K562 (cell line): ENCODE data around the gene HSPB1. TPM values are rescaled to one million over a fixed set of nuclear protein-coding genes. Genes with fewer than 3 reads are reported as not detected.

Experiments
- ARID1B ChIP-seq: fragments of 450-650 bp; IDR thresholded peaks from 2 replicates; pipeline ENCODE4 v1.6.1; 2016; ENCODE audit warnings: antibody characterized with exemption, mild to moderate bottlenecking, inconsistent platforms
- BMI1 ChIP-seq: fragments of 150-350 bp; IDR thresholded peaks from 2 replicates; pipeline ENCODE4 v1.6.1; 2014; ENCODE audit warnings: low read length
- CBX2 ChIP-seq: fragments of 200-600 bp; sonication (generic); IDR thresholded peaks from one replicate; pipeline ENCODE4 v1.6.1; 2012; ENCODE audit warnings: mild to moderate bottlenecking, low read length, inconsistent platforms; ENCODE audit not compliant: insufficient read depth, poor library complexity, severe bottlenecking
- ERF ChIP-seq: fragments of 450-650 bp; formaldehyde crosslinking; IDR thresholded peaks from 2 replicates; pipeline ENCODE4 v1.4.0; 2020; ENCODE audit warnings: mild to moderate bottlenecking, mixed read lengths
- FOXK2 ChIP-seq, 2 experiments: fragments of 450-650 bp; IDR thresholded peaks in 1 of 2; conservative IDR thresholded peaks in 1 of 2; 2 replicates each; pipeline ENCODE4 v1.6.1; 2016; ENCODE audit warnings: low read depth in 2 of 2, mild to moderate bottlenecking in 1 of 2
- HNRNPLL ChIP-seq: fragments of 200-400 bp; formaldehyde crosslinking; IDR thresholded peaks from 2 replicates; pipeline ENCODE4 v1.6.1; 2017; ENCODE audit warnings: low read length, low read depth, mild to moderate bottlenecking; ENCODE audit not compliant: poor library complexity, severe bottlenecking
- ILF3 ChIP-seq: fragments of 450-650 bp; IDR thresholded peaks from 2 replicates; pipeline ENCODE4 v1.6.1; 2018; ENCODE audit warnings: antibody characterized with exemption, mild to moderate bottlenecking, moderate library complexity, borderline replicate concordance
- KDM1A ChIP-seq, 2 experiments: fragments of 450-650 bp; IDR thresholded peaks; 2 replicates each; pipeline ENCODE4 v1.6.1; 2016; ENCODE audit warnings: mild to moderate bottlenecking in 2 of 2
- KLF6 ChIP-seq: fragments of 250-450 bp; sonication (Bioruptor Pico); IDR thresholded peaks from 2 replicates; pipeline ENCODE4 v1.4.0; 2020; ENCODE audit warnings: mild to moderate bottlenecking, moderate library complexity, borderline replicate concordance
- NCOA2 ChIP-seq, 2 experiments: fragments of 450-650 bp; IDR thresholded peaks; 2 replicates each; pipeline ENCODE4 v1.6.1; 2018; ENCODE audit warnings: mild to moderate bottlenecking in 2 of 2, moderate library complexity in 1 of 2; ENCODE audit not compliant: partially characterized antibody in 2 of 2
- POLR2H ChIP-seq: IDR thresholded peaks from 2 replicates; pipeline ENCODE4 v1.6.1; 2016; ENCODE audit warnings: missing genetic modification characterization, low read depth, mild to moderate bottlenecking, control low read depth, missing compliant biosample characterization, moderate library complexity
- PTTG1 ChIP-seq: fragments of 450-650 bp; IDR thresholded peaks from 2 replicates; pipeline ENCODE4 v1.6.1; 2016; ENCODE audit warnings: low read depth, mild to moderate bottlenecking, missing genetic modification characterization, missing compliant biosample characterization
- RAD51 ChIP-seq: fragments of 450-650 bp; IDR thresholded peaks from 2 replicates; pipeline ENCODE4 v1.7.1; 2016; ENCODE audit warnings: low read depth, mild to moderate bottlenecking, borderline replicate concordance
- RBM22 ChIP-seq: fragments of 200-400 bp; formaldehyde crosslinking; IDR thresholded peaks from 2 replicates; pipeline ENCODE4 v1.6.1; 2018; ENCODE audit warnings: low read length, low read depth; ENCODE audit not compliant: poor library complexity, severe bottlenecking
- TAF1 ChIP-seq: IDR thresholded peaks from 2 replicates; pipeline ENCODE4 v1.6.1; 2011; ENCODE audit warnings: mild to moderate bottlenecking, low read length, moderate library complexity; ENCODE audit not compliant: insufficient read depth, control insufficient read depth, severe bottlenecking; ENCODE audit errors: extremely low read depth
- ZBTB17 ChIP-seq: fragments of 450-650 bp; formaldehyde crosslinking; IDR thresholded peaks from 2 replicates; pipeline ENCODE4 v1.4.0; 2020; ENCODE audit warnings: mild to moderate bottlenecking
- ZNF232 ChIP-seq: sonication (generic); formaldehyde crosslinking; IDR thresholded peaks from 2 replicates; pipeline ENCODE4 v1.8.0; 2022; ENCODE audit warnings: mild to moderate bottlenecking, missing genetic modification reagents
- polyA plus RNA-seq, 8 experiments: library from polyadenylated mRNA; depleted of rRNA in 4 of 8; stranded (reverse) in 5 of 8; unstranded in 3 of 8; fragments of >200 nt; fragmentation: Nextera tagmentation in 2 of 8; fragmentation: Illumina TruSeq in 1 of 8; extraction: Ambion mirVana in 2 of 8; extraction: Trizol in 1 of 8; gene quantifications; 2 replicates each; pipeline versions ENCODE4 v1.2.1 to v1.2.3, GENCODE V29; 2011 to 2014; ENCODE audit warnings: inconsistent platforms in 1 of 8, missing spikeins in 1 of 8
- total RNA-seq, 7 experiments: library from RNA; depleted of rRNA in 6 of 7; stranded (reverse); fragments of >200 nt in 6 of 7; fragmentation: Illumina TruSeq in 2 of 7; extraction: Trizol in 2 of 7; gene quantifications; 2 replicates each; pipeline versions ENCODE4 v1.2.1 to v1.2.3, GENCODE V29; 2011 to 2021; ENCODE audit warnings: low replicate concordance in 1 of 7
- TF ChIP-seq, protein P1 (sequence below): sonication (generic); formaldehyde crosslinking; IDR thresholded peaks from 2 replicates; pipeline ENCODE4 v1.8.0; 2022; ENCODE audit warnings: missing genetic modification reagents, mild to moderate bottlenecking, borderline replicate concordance
- TF ChIP-seq, protein P2 (sequence below), 2 experiments: fragments of 450-650 bp; IDR thresholded peaks; 2 replicates each; pipeline ENCODE4 v1.6.1; 2016
- TF ChIP-seq, protein P3 (sequence below): fragments of 250-450 bp; sonication (Bioruptor Pico); IDR thresholded peaks from 2 replicates; pipeline ENCODE4 v1.9.0; 2021; ENCODE audit warnings: mild to moderate bottlenecking
- TF ChIP-seq, protein P4 (sequence below): sonication (generic); formaldehyde crosslinking; IDR thresholded peaks from 2 replicates; pipeline ENCODE4 v1.9.0; 2022; ENCODE audit warnings: mild to moderate bottlenecking, missing genetic modification reagents
- TF ChIP-seq, protein P5 (sequence below): fragments of 200-800 bp; sonication (Bioruptor generic); IDR thresholded peaks from 2 replicates; pipeline ENCODE4 v1.6.1; 2017; ENCODE audit warnings: missing genetic modification characterization, missing compliant biosample characterization

Gene HSPB1
- total and polyA plus RNA-seq, 9 of the 15 experiments (the other 6 are each of a cell fraction or from before 2014, with no cell fraction given): 27.1 to 522 (median 138) TPM

DNA sequence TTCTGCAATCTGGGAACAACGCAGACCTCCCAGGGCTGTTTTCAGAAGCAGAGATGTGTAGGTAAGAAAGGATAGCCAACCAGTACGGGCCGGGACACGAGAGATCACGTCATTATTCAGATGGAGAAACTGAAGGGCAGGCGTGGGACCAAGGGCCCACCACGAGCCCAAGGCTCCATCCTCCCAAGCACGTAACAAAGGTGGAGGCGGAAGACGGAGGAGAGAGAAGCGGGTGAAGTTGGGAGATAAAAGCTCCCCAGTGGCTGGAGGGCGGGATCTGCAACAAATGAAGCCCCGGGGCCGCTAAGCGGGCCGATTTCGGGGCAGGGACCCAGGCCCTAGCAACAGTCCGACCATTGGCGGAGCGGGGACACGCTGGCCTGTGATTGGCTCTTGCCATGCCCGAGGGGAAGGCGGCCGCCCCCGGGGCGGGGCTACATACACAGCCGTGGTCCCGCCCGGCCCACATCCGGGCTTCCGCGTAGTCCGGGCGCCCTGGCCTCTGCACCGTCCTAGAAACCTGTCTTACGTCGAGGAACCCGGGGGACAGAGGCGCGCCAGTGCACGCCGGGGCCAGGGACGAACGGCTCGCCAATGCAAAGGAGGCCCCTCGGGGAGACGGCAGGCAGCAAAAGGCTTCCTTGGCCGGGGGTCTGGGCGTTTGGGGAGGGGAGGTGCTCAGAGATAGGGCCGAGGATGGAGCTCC lies 15.5 kb downstream of the HSPB1 start (continued):
- TF ChIP-seq POLR2H (tag) (no peak; the same call in 1 of the 2 replicates), ZNF232 (CRISPR knock-in tag) (no peak), RBM22 (peak; percentile 84), CBX2 (no peak), ARID1B (peak; percentile 62), KLF6 (CRISPR knock-in tag) (no peak), BMI1 (no peak), RAD51 (no peak), HNRNPLL (no peak), NCOA2 (IDR thresholded peaks at IDR 0.05; ENCODE audit: partially characterized antibody in 2 of 2) (no peak), PTTG1 (tag) (no peak), ERF (CRISPR knock-in tag) (no peak), KDM1A (IDR thresholded peaks at IDR 0.05) (peak in 1 of 2 experiments; percentile 32; a peak in 1 of 4 replicates), TAF1 (no peak), ZBTB17 (CRISPR knock-in tag) (no peak; the same call in 1 of the 2 replicates), FOXK2 (conservative IDR thresholded peaks at IDR 0.05 in 1 of 2, IDR thresholded peaks at IDR 0.05 in 1 of 2; ENCODE audit: low read depth in 2 of 2) (peak; percentile 73 to 80; a peak in 3 of 4 replicates), ILF3 (no peak)
- TF ChIP-seq, protein P1, sequence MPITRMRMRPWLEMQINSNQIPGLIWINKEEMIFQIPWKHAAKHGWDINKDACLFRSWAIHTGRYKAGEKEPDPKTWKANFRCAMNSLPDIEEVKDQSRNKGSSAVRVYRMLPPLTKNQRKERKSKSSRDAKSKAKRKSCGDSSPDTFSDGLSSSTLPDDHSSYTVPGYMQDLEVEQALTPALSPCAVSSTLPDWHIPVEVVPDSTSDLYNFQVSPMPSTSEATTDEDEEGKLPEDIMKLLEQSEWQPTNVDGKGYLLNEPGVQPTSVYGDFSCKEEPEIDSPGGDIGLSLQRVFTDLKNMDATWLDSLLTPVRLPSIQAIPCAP (CRISPR knock-in tag): no peak
- TF ChIP-seq, protein P2, sequence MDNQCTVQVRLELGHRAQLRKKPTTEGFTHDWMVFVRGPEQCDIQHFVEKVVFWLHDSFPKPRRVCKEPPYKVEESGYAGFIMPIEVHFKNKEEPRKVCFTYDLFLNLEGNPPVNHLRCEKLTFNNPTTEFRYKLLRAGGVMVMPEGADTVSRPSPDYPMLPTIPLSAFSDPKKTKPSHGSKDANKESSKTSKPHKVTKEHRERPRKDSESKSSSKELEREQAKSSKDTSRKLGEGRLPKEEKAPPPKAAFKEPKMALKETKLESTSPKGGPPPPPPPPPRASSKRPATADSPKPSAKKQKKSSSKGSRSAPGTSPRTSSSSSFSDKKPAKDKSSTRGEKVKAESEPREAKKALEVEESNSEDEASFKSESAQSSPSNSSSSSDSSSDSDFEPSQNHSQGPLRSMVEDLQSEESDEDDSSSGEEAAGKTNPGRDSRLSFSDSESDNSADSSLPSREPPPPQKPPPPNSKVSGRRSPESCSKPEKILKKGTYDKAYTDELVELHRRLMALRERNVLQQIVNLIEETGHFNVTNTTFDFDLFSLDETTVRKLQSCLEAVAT (IDR thresholded peaks at IDR 0.05): no peak; a peak in 1 of 4 replicates
- TF ChIP-seq, protein P3, sequence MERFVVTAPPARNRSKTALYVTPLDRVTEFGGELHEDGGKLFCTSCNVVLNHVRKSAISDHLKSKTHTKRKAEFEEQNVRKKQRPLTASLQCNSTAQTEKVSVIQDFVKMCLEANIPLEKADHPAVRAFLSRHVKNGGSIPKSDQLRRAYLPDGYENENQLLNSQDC (CRISPR knock-in tag): no peak
- TF ChIP-seq, protein P4, sequence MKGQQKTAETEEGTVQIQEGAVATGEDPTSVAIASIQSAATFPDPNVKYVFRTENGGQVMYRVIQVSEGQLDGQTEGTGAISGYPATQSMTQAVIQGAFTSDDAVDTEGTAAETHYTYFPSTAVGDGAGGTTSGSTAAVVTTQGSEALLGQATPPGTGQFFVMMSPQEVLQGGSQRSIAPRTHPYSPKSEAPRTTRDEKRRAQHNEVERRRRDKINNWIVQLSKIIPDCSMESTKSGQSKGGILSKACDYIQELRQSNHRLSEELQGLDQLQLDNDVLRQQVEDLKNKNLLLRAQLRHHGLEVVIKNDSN (CRISPR knock-in tag): no peak
- TF ChIP-seq, protein P5, sequence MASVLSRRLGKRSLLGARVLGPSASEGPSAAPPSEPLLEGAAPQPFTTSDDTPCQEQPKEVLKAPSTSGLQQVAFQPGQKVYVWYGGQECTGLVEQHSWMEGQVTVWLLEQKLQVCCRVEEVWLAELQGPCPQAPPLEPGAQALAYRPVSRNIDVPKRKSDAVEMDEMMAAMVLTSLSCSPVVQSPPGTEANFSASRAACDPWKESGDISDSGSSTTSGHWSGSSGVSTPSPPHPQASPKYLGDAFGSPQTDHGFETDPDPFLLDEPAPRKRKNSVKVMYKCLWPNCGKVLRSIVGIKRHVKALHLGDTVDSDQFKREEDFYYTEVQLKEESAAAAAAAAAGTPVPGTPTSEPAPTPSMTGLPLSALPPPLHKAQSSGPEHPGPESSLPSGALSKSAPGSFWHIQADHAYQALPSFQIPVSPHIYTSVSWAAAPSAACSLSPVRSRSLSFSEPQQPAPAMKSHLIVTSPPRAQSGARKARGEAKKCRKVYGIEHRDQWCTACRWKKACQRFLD: no peak; the same call in 1 of the 2 replicates
